Measurements from ENCODE around the gene PPP1CA.
A peak's percentile ranks its signal among the peaks of the same experiment; 100 is the strongest.
"Not testable (repeated sequence)": the region's sequence is repeated elsewhere in the genome, so short reads cannot be mapped to it uniquely, and the experiment has no call there.

PPP1CA gene

DNA sequence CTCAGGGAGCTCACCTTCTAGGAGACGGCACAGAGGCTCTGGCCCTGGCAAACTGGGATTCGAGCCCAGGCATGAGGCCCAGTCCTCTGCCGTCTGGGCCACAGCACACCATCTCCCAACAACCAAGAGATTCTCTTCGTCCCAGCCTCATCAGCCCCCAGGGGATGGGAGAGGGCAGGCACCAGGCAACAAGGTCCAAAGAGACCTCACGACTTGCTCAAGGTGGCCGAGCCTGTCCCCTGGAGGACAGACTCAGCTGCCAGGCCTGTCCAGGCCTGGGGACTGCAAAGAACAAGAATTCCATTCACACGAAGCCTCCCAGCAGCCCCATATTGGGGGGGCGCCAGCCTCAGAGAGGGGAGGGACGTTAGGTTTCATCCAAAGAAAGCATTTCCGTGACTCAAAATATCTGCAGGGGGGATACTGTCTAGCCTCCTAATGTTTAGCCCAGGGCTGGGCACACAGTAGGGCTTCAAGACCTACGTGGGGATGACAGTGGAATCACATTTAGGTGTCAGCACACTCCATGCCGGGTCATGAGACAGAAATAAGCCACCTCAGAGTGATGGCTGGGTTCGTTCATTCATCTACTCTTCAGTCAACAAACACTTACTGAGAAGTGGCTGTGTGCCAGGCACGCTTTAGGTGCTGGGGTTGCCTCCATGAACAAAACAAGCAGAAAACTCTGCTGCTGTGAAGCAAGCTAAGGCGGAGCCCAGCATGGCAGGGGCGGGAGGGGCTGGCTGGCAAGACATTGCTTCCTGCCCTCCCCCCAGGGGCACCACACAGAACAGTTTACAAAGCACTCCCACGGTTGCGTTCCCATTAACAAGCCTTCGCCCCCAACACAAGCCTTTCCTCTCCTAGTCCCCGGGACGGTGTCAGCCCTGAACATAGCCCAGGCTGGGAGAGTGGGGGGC lies 15.0 kb upstream of the PPP1CA start:
- DNase-seq = no peak

DNA sequence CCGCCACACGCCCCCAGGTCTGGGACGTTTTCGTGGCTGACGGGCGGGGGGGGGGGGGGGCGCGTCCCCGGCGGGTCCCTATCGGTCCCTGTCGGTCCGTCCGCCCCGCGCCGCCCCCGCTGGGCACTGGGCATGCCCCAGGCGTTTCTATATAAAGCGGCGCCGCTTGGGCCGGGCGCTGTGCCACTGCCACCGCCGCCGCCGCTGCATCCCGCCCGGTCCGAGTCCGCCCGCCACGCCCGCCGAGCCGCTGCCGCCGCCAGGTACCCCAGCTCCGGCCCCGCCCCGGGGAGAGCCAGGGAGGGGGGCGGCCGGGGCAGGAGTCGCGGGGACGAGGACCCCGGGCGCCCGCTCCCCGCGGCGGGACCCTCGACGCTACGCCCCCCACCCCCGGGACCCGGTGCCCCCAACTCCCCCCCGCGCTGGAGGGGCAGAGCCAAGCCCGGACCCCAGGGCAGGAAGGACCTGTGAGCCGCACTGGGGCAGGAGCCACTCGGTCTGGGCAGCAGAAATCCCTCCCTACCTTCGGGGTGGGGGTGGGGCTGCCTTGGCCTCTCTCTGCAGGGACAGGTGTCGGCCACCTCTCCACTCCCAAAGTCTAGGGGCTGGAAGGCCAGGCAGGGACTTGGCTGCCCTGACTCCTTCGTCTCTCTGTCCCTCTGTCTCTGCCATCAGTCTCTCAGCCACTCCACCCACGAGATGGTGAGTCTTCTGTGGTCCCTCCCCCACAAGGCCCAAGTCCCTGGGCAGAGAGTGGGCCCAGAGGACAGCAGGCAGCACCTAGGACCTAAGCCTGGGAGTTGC lies 14.0 kb upstream of the PPP1CA start, which contains the start of gene CARNS1:
TSS of gene CARNS1 (plus strand) at position 178 of the 804 bp plus-strand sequence. CDS start at position 700, 522 bp downstream.
- no peak for DNase-seq

DNA sequence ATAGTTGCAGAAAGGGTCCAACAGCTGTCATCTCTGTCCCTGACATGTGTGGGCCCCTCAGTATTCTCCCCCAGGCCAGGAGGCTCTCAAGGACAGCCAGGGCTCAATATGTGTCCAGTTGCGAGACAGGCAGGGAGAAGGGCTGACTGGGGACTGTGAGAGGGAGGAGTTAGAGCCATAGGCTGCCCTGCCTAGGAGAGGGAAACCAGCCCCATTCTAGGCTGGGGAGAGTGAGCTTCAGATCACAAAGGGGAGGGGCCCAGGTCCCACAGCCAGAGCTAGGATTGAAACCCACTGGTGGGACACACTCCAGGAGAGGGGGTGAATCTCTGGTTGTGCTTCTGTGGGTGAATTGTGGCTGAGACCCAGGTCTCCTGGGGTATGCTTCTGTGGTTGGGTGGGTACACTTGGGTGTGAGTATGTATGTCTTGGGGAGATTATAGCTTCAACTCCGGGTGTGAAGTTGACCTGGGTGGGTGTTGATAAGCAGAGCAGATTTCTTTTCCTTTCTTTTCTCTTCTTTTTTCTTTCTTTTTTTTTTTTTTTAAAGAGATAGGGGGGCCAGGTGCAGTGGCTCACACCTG lies 11.7 kb upstream of the PPP1CA start:
- no peak for DNase-seq

DNA sequence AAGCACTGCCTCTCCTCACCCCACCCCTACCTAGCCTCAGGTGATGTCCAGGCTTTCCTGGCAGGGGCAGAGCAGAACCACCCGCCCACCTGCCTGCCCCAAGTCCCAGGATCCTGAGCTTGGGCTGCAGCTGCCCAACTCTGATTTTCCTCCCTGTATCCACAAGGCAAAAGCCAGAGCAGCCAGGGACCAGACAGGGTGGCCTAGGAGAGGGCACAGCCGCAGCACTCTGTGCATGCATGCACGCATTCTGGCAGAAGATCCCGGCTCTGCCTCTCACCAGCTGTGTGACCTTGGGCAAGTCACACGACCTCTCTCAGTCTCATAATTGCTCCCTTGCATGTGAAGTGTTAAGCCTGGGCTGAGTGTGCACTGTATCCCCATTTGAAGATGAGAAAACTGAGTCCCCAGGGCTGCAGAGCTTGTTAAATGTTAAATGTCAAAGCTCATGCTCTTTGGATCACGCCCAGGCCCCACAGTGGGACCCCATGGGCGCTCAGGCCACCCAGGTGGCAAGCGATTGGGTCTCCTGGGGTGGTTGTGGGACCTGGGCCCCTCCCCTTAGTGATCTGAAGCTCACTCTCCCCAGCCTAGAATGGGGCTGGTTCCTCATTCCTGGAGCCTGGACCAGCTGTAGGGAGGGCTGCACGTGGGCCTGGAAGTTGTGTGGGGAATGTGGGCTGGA lies 11.0 kb upstream of the PPP1CA start:
- no peak for DNase-seq

DNA sequence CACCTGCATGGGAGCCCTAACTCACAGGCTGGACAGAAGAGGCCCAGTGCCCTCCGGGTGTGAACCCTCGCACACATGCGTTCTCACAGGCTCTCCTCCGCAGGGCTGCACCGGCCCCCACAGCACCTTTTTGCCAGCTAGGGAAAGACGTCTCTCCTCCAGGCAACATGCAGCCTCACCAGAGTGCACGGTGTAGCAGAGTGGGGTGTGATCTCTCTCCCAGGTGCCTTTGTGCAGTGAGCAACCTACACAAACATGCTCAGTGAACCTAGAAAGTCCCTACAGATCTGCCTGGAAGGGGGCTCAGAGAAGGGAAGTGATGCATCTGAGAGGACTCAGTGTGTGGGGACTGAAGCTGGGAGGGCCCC lies 10.1 kb upstream of the PPP1CA start:
- no peak for DNase-seq

DNA sequence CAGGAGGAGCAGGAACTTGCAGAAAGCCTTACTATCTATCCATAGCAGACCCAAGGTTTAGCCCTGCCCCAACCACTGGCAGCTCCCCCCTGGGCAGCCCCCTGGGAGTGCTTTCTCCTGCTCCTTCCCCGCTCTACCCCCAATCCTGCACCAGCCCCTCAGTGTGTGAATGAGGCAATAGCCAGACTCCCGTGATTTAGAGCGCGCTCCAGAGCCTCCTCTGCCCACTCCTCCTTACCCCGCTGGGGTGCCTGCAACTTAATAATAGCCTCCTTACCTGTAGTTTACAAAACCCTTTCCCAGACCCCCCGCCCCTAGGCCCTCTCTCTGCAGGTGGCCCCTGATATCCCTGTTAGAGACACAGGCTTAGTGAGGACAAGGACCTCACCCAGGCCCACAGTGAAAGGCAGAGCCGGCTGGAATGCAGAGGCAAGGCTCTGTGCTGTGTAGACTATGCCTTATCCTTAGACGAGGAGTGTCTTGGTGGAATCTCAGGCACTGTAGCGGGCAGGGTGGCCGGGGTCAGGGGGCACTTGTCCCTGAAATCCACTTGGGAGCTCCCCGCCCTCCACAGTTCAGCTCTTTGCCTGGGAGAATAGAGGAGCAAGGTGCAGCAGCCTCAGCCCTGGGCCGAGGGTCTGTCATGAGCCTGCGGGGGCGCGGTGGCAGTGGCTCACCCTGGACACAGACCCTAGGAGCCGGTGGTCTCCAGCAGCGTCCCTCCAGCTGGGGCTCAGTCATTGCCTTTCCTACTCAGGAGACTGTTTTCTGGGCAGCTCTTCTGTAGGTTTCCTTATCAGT lies 9.5 kb upstream of the PPP1CA start:
- DNase-seq = no peak

DNA sequence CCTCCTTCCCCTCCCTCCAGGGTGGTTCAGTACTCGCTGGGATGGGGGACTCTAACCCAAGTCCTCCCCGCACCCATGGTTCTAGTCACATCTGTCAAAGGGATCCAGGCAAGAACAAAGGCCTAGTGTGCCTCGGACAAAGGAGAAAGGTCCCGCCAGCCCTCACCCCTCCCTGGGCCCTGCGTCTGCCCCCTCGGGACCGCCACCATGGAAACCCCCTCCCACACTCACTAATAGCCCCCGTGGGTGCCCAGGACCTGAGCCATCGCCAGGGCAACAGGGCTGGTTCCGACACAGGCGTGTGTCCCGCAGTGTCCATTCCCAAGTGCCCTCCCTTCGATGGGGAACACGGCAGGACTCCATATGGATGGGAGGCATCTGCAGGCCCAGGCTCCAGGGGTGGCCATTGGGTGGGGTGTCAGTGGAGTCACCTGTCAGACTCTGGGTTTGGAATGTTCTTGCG lies 8.7 kb upstream of the PPP1CA start:
- no peak for DNase-seq

DNA sequence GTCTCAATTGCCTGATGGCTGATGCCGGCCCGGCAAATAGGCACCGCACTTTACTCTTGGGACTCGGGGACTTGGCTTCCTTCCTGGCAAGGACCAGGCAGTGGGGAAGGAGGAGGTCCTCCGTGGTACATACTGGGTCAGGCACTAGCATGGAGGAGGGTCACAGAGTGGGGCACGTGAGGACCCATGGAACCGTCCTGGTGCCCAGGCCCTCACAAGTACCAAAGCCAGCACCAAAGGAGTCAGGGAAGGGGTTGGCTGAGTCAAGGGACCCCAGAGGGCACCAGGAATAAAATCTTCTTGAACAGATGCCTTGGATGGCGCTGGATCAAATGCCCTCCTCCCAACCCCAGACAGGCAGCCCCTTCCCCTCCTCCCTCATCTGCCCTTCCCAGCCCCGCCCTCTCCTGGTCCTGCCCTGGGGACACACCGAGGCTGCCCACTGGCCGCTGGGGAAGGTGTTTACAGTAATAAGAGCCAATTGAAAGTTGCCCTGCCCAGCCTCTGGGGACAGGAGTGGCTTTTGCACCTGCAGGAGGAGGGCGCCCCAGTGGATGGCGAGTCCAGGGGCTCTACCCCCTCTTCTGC lies 8.2 kb upstream of the PPP1CA start:
- no peak for DNase-seq

DNA sequence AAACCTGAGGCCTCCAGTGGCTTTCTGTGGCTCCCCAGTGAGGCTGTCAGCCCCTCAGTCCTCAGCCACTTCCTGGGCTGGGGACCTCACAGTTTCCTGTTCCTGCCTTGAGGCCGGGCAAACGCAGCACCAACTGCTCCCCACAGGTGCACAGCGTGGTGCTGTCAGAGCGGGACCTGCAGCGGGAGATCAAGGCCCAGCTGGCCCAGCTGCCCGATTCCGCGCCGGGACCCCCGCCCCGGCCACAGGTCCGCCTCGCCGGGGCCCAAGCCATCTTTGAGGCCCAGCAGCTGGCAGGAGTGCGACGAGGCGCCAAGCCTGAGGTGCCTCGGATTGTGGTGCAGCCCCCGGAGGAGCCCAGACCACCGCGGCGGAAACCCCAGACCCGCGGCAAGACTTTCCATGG lies 7.6 kb upstream of the PPP1CA start:
- no peak for DNase-seq

DNA sequence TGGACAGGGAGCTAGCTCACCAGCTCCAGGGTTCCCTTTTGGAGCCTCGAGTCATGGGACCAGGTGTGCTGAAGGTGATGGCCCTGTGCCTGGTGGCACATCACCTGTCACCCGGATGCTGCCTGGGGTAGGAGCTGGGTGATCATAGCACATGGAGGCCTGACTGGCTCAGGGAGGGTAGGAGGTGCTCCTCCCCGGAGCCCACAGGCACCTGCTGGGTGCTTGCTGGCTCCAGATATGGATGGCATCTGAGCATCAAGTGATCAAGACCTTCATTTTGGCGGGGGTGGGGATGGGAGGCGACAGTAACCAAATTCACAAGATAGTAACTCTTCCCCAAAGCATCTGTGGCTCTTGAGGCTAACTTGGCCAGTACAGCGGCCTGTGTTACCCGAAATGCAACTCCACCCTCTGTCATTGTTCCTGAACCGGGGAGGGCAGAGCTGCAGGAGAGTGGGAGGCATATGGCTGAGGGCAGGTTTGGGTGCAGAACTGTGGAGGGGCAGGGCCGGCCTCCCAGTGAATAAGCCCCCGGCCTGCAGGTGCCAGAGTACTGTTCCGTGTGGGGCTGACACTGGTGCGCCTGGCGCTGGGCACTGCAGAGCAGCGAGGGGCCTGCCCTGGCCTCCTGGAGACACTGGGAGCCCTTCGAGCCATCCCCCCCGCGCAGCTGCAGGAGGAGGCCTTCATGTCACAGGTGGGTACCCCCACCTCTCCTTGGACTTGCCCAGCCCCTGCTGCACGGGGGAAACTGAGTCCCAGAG lies 7.0 kb upstream of the PPP1CA start:
- no peak for DNase-seq

DNA sequence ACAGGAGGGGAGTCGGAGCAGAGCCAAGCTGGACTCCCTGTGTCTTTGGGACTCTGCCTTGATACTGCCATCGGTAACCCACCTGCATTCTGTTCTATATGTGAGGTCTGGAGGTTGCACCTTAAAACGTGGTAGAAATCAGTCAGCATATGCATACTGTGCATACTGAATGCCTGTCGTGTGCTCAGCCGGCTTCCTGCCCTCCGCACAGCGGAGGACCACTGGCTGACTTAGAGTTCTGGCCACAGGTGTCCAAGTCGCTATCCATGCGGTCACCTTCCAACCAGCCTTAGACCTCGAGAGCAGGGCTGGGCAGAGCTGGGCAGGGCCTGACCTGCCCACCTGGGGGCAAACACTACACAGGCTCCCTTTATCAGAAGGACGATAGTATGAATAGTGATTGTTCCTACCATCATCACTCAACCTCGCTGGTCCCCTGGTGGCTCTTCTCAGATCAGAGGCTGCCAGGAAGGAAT lies 6.1 kb upstream of the PPP1CA start:
- DNase-seq = no peak

DNA sequence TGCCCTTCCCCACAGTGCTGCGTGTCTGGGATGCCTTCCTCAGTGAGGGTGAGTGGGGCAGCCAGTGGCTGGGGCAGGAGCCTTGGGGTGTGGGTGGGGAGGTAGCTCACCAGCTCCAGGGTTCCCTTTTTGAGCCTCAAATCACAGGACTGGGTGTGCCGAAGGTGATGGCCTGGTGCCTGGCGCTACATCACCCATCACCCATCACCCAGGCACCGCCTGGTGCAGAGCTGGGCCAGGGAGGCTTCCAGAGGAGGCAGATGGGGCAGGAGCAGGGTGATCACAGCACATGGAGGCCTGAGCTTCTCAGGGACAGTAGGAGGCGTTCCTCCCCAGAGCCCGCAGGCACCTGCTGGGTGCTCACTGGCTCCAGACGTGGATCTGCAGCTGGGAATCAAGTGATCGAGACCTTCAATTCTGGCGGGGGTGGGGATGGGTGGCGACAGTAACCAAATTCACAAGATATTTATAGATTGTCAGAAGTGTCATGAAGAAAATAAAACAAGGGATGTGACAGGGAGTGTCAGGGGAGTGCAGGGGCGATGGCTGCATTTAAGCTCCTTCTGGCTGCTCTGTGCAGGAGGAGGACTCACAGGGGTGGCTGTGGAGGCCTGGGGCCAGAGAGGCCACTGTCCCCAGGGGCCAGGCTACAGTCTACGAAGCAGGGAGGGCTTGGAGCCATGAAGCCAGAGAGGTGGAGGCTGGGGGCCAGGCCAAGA lies 5.5 kb upstream of the PPP1CA start:
- DNase-seq = peak; percentile 9

DNA sequence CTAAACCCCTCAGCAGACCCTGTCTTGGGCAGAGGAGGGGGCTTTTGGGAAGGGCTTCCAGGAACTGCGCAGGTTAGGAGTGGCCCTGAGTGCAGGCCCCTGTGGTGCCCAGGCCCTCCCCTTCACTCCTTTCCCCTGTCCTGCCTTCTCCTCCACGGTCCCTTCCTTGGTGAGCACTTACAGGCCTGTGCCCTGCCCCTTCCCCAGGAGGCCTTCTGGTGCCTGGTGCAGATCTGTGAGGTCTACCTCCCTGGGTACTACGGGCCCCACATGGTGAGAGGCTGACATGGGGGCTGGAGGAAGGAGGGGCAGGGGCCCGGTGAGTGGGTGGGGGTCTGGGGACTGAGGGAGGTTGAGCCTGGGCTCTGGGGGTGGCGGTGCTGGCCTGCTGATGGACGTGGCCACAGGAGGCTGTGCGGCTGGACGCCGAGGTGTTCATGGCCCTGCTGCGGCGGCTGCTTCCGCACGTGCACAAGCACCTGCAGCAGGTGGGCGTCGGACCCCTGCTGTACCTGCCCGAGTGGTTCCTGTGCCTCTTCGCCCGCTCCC lies 4.8 kb upstream of the PPP1CA start:
- no peak for DNase-seq

DNA sequence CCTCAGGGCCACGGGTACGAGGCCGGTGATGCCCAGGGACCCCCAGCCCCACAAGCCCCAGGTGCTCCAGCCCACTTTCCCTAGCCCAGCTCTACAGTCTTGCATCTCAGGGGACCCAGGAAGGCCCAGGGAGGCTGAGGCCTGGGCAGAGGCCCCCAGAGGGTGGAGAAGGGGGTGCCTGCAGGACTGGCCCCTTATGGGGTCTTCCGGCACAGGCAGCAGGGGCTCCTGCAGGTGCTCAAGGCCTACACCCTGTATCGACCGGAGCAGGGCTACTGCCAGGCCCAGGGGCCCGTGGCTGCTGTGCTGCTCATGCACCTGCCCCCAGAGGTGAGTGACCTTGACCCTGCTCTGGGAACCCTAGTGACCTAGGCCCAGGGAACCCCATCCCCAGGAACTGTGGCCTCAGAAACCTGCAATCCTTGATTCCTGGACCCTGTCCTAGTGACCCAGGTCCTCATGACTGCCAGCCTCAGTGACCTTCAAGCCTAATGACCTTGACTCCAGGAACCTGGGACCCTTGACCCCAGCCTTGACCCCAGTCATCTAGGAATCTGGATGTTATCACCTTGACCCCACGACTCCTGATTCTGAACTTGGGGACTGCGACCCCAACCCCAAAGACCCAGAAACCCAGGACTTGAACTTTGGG lies 4.2 kb upstream of the PPP1CA start:
- no peak for DNase-seq

DNA sequence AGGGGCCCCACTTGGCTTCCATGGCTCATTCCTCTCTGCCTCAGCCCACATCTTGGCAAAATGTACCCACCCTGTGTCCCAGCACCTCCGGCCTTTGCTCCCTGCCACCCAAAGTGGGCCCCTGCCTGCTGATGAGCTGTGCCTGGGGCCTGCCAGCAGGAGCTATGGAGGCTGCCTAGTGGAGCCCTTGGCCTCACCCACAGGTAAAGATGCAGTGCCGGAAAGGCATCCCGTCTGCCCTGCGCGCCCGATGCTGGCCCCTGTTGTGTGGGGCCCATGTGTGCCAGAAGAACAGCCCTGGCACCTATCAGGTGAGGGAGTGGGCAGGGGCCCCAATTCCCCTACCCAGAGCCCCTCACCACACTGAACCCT lies 3.5 kb upstream of the PPP1CA start:
- no peak for DNase-seq

DNA sequence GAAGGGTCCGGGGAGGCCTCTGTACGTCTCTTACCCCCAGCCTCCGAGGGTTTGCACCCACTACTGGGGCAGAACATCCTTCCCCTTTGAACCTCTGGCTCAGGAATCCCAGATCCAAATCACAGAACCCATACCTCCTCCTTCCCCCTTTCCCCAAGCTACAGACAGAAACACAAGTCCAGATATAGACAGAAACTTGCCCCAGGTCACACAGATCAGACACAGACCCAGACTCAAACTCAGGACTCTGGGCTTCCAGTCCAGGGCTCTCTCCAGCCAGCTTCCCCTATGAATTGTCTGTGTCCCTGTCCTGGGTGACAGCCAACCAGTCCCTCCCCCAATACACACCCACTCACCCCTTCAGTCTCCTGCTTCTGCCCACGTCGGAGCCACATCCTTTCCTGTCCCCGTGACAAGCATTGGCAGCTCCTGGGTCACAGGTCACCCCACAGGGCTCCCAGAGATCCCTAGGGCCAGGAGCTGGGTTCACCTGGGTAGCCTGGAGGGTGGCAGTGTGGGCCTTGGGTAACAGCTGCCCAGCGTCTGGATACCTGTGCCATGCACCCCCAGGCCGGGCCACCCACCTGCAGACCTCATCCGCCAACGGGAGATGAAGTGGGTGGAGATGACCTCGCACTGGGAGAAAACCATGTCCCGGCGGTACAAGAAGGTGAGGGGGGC lies 3.0 kb upstream of the PPP1CA start:
- no peak for DNase-seq

DNA sequence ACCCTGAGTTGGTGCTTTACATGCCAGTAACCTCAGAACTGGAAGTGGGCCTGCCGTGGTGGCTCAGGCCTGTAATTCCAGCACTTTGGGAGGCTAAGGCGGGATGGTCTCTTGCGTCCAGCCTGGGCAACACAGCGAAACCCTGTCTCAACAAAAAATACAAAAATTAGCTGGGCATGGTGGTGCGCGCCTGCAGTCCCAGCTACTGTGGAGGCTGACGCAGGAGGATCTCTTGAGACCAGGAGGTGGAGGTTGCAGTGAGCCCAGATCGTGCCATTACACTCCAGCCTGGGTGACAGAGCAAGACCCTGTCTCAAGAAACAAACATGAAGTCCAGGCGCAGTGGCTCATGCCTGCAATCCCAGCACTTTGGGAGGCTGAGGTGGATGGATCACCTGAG lies 1.4 kb upstream of the PPP1CA start:
- DNase-seq = not testable (repeated sequence)

DNA sequence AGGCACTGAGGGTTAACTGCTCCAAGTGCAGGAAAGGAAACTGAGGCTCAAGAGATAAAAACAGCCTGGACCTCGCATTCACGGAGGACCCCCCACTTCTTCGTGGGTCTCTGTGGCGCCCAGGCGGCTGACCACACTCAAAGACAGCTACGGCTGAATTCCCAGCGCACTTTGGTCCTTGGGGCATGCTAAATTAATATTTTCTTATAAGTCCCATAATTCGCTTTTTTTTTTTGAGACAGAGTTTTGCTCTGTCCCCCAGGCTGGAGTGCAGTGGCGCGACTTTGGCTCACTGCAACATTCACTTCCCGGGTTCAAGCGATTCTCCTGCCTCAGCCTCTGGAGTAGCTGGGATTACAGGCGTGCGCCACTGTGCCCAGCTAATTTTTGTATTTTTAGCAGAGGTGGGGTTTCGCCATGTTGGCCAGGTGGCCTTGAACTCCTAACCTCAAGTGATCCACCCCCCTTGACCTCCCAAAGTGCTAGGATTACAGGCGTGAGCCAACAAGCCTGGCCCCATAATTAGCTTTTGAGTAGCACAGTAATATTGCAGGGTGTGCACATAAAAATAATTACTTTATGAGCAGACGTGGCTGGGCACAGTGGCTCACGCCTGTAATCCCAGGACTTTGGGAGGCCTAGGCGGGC lies 658 bp upstream of the PPP1CA start:
- not testable (repeated sequence) for DNase-seq

Measured in NCI-H1092 treated with DMSO at 0.1 percent for 48 hours (cell line).